ENCODE measurements around the gene GAS7. TPM values are rescaled to one million over a fixed set of nuclear protein-coding genes. Genes with fewer than 3 reads are reported as not detected.

Gene GAS7
- total RNA-seq, 1 experiment from 2014 or later = 0.76 TPM

DNA sequence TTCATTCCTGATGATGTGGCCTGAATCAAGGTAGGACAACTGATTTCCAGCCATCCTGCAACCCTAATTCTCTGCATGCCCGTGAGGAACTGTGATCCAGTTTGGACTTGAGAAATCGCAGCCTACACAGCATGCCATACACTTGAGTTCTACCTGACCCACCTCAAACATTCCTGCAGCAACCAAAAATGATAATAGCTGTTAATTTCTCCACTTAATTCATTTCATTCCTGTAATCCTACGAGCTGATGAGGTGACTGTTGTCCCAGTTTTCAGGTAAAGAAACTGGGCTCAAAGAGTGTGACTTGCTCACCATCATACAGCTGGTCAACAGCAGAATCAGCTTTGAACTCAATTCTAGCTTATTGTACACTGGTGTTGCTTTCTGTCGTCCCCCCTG lies 2.2 kb upstream of the GAS7 start:
- DNase-seq (ENCODE audit: low read depth) = no peak

DNA sequence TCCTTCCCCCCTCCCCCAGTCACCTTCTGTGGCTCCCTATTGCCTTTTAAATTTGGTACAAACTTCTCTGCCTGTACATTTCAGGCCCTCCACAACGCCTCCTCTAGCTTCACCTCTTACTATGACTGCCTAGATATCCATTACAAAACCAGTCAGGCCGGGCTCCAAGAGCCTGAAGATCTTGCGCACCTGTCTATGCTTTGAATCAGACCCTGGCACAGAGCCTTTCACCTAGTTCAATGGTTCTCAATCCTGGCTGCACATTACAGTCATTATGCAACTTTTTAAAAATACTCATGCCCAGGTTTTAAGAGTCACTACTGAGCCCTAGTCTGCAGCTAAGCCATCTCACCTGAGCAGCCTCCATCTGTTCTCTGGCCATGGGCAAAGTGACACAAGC lies 1.6 kb upstream of the GAS7 start:
- DNase-seq (ENCODE audit: low read depth) = no peak

DNA sequence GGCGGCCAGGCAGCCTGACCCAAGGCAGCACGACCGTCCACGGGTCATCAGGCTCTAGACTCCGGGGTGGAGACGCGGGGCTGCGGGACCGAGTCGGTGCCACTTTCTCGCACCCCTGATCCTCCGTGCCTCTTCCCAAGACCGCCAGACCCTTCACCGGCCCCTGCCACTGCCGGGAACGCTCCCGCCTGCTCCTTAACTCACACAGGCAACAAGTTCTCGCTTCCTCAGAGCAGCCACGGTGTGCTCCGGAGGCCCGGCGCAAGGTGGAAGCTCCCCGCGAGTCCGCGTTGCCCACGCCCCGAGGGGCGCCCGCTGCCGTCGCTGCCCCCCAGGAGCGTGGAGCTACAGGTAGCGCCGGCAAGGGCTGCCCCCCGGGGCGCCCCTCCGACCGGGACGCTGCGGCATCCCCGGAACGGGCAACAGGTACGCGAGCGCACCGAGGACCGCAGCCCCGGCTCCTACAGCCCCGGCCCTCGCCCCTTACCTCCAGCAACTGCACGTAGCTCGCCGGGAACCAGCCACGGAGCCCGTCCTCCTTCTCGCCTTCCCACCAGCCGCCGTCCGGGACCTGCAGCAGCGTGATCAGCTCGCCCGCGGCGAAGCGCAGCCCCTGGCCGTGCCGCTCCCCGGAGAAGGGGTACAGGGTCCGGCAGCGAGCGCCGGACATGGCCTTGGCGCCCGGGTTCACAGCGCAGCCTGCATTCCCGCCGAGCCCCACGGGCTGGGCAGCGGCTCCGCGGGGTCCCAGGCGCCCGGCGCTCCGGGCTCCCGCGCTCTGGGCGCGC lies 491 bp downstream of the GAS7 start:
- no peak for DNase-seq (ENCODE audit: low read depth)

DNA sequence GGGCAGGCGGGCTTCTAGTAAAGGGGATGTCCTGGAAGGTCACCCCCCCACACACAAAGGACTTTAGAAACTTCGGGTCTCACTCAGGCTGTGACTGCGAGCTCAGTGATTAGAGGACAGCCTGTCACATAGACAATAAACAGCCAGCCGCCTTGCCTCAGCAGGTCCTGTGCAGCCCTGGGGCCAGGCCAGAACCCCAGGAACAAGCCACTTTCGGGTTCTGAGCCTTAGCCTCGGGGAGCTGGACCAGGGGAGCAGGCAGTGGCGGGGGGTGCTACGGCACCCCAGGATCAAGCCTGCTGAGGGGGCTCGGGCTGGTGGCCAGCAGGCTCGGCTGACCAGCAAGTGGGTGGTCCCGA lies 1.1 kb downstream of the GAS7 start:
- DNase-seq (ENCODE audit: low read depth) = no peak

DNA sequence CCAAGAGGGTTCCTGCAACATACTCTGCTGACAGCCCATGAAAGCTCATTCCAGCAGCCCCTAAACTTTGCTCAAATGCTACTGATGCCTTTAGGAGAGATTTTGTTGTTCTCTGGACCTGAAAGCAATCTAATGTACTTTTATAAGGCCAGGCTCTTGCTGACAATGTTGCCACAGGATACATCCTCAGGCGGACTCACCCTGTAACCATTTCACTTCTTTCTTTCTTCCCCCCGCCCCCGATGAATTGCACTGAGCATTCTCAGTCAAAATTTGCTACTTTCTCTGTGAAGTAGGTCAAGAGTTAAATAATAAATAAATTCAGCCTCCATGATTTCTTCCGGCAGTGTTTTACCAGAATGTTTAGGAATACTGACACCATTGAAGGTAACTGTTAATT lies 1.5 kb downstream of the GAS7 start:
- no peak for DNase-seq (ENCODE audit: low read depth)

DNA sequence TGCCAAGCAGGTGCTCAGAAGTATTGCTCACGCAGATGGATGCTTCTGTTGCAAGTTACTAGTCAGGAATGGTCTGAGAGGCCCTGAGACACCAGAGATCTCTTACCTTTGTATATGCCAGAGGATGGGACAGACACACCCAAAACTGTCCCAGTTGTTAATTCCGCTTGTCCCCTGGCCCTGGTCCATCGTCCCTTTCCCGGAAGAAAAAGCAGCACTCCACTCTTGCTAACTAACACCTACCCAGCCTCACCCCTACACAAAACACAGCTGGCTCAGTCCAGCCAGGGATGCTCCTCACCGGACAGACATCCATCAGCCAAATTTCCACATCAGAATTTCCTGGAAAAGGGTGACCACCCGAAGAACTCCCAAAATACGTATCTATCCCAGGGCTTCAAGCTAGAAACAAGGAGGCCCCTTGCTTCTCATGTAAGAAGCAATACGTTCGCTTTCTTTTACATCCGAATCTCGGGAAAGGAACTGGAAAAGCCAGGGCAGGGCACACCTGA lies 2.0 kb downstream of the GAS7 start:
- DNase-seq (ENCODE audit: low read depth) = no peak

DNA sequence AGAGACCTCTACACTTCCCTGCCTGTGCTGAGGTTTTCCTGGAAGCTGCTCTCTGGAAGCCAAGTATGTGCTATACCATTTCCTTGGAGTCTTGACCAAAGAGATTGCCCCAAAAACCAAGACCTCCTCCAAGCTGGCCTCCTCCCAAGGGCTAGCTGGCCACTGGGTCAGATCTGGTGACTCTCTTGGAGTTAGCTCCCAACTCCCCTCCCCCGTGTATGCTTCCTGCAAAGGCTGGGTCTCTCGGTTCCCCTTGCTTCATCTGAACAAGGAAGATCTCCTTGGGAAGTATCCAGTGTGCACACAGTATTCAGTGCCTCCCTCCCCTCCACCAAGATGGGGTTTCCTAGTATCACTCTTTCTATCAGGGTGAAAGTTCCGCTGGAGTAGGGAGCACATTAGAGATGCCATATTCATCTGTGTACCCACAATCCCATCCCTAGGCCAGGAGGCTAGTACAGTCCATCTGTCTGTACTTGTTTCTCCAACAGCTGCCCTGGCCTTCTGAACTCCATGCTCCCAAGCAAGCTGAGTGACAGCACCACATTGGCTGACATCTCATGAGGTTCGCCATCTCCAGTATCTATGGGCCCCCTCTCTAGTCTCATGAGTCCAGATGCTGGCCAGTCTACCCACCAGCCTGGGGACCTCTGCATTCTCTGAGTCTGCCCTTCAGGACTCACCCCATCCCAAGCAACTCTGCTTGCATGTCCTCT lies 3.2 kb downstream of the GAS7 start:
- no peak for DNase-seq (ENCODE audit: low read depth)

DNA sequence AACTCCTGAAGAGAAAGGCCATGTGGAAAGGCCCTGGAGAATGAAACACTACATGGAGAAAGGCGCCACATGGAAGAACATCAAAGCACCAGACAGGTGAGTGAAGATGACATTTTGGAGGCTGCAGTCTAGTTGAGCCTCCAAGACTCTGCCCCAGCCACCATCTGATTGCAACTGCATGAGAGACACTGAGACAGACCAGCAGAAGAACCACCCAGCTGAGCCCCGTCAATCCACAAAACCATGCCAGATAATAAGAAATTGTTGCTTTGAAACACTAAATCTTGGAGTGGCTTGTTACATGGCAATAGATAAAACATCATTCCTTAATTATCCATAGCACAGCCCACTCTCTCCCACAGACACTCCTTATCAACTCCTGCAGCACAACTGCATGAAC lies 4.8 kb downstream of the GAS7 start:
- DNase-seq (ENCODE audit: low read depth) = no peak

DNA sequence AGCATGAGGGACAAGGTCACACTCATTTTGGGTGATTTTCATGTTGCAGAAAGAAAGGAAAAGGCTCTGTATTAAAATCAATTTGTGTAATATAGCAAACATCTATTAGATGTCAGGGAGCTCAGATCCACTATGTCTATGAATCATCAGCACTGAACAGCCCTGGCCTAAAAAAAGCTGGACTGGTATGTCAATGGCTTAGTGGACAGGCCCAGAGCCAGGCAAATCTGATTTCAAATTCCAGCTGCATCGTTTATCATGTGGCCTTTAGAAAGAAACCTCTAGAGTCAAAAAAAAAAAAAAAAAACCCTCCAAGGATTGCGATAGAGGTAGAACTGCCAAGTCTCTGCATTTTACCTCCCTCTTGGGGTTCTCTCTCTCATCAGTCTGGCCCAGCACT lies 5.4 kb downstream of the GAS7 start:
- no peak for DNase-seq (ENCODE audit: low read depth)

DNA sequence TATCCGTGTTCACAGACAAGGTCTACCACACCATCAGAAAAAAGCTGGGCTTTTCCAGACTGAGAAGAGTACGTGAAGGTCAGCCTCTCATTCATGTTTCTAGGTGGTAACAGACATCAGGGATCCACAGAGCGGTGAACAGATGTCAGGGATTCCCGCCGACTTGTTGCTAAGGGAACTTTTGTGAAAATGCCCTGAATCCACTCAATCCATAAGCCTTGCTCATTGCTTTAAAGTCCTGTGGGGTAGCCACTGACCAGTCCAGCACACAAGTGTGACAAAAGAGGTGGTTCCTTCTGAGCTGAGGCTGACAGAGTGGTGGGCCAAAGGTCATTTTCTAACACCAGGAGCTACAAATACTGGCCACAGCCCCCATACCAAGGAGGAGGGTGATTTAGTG lies 5.9 kb downstream of the GAS7 start:
- no peak for DNase-seq (ENCODE audit: low read depth)

DNA sequence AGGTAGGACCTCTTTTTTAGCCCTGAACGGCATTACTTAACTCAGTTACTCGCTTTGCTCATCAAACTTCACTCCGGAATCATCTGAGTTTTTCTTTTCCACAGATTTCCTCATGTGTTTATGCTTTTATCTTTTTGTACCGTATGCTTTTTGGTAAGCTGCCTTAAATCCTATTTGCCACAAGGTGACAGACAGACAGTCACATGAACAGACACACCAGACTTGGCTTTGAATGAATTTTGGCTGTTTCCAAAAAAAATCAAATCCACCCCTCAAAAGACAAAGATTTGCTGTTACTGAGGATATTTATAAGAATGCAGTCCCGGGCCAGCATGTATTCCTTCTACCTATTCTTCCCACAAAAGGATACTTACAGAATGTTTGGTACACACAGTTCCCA lies 10.9 kb downstream of the GAS7 start:
- no peak for DNase-seq (ENCODE audit: low read depth)

DNA sequence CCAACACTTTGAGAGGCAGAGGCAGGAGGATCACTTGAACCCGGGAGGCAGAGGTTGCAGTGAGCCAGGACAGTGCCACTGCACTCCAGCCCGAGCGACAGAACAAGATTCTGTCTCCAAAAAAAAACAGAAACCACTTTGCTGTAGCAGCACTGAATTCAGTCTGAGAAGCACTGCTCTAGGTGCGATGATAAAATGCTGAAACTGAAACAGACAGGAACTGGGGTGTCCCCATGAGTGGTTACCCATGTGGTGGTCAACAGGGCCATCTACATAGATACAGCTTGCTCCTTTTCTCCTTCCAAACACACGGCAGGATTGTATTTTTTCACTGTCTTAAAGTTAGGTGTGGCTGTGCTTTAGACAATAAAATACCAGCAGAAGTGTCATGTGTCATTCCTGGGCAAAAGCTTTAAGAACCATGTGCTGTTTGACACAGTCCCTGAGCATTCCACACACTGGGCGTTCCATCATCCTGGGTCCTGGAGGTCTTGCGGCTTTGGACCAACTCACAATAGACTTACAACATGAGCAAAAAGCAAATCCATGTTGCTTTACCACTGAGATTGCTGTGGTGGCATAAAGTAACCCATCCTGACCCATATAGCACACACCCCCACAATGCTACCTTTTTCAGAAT lies 11.5 kb downstream of the GAS7 start:
- DNase-seq (ENCODE audit: low read depth) = no peak

DNA sequence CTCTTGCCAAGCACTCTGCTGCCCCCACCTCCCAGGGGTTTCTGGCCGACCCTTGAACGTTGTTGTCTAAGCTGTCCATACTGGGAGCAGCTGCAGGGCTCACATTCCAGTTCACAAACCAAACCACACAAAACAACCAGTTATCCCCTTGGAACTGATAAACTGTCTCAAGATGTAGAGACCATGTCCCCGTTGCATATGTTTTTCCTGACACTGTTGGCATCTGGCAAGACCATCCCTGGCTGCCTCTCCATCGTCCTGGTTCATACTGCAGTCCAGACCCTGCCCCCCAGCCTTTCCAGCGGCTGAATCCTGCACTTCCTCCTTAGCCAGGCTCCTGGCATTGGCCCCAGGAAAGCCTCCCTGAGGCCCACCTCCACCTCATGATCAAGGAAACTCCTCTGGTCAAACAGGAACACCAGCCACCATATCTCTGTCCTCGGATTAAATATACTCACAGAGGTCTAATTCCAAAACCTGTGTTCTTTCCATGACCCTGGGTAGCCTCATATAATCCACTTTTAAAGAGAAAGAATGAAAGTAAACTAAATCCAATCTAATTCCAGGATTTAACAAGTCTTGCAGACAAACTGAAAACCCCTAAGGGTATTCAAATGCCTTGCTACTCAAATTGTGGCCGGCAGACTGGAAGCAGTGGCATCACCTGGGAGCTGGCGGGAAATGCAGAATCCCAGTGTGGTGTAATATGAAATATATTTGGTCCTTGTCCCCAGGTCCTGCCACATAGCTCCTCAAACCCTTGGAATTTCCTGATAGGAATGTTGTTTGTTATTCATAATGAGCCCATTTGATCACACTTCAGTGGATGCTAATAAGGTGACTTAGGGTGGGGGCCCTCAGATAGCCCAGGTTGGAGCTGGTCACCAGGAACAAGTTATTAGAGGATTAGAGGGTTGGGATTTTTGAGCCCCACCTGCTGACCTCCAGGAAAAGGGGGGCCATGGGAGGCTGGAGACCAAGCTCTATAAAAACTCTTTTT lies 14.2 kb downstream of the GAS7 start:
- no peak for DNase-seq (ENCODE audit: low read depth)

DNA sequence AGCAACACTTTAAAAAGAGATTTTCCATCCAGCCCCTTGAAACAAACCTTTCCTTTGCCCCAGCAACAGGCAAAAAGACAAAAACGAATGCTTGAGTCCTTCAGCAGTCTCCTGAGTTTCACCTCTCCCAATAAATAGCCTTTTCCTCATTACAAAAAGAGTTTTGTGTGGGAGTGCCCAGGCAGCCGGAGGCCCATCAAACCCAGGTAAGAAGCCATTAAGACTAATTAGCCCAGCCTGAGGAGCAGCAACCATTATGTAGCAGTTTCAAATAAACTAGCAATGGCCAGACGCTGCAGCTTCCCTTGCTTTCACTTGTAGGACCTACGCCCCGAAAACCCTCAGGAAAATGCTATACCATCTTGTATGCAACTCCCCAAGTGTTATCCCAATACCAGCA lies 15.6 kb downstream of the GAS7 start:
- no peak for DNase-seq (ENCODE audit: low read depth)

DNA sequence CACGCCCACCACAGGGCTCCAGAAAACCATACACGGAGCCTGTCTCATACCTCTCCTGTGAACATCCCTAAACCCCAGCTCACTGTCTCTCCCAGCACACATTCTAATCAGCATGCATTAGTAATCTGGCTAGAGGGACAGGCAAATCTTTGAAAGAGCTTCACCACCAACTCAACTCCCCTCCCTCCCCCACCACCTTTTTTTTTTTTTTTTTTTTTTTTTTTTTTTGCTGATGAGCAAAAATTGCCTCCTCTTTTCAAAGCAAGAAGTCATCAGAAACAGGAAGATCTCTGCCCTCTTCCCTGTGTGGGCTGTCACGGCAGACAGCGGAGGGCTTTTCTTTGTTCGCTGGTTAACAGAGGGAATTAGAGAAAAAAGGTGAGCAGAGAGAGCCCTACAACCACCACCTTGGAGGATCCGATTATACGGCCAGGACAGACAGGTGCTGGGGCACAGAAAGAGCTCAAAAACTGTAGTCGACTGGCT lies 19.9 kb downstream of the GAS7 start:
- no peak for DNase-seq (ENCODE audit: low read depth)

DNA sequence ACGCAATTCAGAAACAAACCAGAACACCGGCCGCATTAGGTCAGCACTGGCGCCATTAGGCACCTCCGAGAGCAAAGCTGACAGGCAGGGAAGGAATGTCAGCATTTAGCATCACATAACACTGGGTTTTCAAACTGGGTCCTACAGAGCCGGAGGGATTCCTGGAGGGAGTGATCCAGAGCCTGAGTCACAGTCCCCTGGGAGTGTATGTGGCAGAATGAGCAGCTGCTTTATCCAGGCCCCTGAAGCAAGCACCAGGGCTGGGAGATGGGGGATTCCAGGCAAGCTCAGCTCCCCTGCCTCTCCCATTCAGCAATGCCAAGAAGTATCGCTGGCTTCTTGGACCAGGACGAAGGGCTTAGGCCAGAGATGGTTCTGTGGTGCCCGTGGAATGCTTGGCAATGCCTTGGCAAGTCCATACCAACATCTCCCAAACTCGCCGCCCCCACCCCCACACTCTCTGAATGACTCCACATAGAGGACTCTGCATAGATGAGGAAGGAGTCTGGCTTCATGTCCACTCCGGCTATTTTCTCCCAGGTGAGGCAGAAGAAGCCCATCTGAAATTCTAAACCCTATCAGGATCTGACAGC lies 20.4 kb downstream of the GAS7 start:
- DNase-seq (ENCODE audit: low read depth) = no peak

DNA sequence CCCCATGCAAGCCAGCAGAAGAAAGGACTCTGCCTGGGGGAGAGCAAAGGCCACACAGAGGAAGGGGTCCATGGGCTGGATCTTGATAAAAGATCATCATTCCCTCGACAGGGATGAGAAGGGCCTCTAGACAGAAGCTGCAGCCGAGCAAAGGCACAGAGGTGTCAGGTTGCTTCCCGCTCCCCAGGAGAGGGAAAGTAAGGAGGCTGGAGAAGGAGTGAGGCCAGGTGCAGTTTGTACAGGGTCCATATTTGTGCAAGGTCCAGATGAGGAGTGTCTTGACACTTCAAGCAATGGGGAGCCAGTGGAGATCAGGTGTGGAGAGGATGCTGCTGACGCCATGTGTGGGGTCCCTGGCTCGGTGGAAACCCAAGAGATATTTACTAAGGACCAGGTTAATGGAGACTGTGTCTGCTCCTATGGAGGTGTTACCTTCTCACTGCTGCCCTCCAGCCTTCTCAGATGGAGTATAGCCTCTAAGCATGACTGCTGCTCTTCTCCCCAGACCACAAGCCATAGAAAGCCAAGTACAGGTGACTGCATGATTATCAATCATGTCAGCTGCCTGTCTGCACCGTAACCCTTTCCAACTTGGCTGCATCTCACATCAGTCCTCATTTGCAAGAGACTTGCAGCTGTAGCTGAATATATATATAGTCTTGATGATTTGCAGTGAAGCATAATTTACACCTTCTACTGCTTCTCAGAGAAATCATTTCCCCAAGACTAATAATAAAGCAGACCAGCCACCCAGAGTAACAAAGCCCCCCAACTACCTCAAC lies 21.1 kb downstream of the GAS7 start:
- no peak for DNase-seq (ENCODE audit: low read depth)

DNA sequence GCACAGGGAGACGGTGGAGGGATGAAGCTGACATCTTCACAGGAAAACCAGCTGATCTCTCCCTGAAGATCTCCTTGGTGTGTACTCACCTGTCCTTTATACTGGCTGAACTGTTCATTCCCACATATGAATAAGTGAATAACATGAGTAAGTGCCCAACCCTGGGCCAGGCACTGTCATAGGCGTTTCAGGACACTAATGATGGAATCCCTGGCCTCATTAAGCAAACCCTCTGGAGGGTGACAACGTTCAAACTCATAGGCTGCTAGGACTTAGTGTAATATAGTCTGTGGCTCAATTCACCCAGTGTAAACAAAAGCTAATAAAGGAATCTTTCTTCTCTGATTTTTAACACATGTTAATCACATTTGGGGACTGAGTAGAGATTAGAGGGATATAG lies 24.5 kb downstream of the GAS7 start:
- DNase-seq (ENCODE audit: low read depth) = no peak

DNA sequence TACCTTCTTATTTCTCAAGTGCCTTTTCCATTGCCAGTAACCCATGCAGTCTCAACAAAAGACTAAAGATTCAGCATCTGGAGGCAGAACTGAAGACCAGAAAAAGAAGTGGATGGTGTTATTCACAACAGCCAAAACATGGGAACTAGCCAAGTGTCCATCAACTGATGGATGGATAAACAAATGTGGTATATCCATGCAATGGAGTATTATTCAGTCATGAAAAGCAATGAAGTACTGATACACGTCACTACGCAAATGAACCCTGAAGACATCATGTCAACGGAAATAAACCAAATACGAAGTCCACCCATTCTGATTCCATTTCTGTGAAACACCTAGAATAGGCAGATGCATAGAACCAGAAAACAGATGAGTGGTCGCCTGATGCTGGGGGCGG lies 25.6 kb downstream of the GAS7 start:
- no peak for DNase-seq (ENCODE audit: low read depth)

DNA sequence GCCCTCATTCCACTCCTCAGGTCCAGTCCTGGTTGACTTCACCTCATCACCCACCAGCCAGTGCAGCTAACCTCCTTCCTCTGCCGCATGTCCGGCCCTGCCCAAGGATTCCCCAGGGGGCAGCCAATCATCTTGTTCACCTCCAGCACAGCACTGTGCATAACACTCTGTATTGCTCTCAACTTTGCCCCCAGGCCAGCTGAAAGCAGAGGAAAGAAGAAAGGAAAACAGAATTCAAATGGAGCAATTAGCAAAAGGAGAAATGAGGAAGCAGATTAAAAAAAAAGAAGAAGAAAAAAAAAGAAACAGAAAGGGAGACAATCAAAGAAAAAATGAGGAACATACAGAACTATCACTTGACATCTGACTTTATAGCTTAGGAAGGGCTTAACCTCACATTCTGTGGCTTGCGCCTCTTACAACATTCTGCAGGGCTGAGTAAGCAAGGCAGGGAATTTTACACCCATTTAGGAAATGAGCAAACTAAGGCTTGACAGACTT lies 26.1 kb downstream of the GAS7 start:
- DNase-seq (ENCODE audit: low read depth) = no peak
